Endodermal cell (in vitro differentiated cells): ENCODE measurements around the gene TOP3B. TPM values are rescaled to one million over a fixed set of nuclear protein-coding genes. Genes with fewer than 3 reads are reported as not detected.

Experiments
- DNase-seq: peaks from one replicate; pipeline ENCODE4 v3.0.0-alpha.2; 2017
- H3K27ac ChIP-seq: 2 replicates; pipeline ENCODE4 v1.5.1; 2013; ENCODE audit warnings: mild to moderate bottlenecking, low read depth, low read length, moderate library complexity
- H3K27me3 ChIP-seq: 2 replicates; pipeline ENCODE4 v1.6.1; 2013; ENCODE audit warnings: mild to moderate bottlenecking, low read length, moderate library complexity; ENCODE audit not compliant: insufficient read depth, control insufficient read depth, poor library complexity, severe bottlenecking
- H3K36me3 ChIP-seq: 2 replicates; pipeline ENCODE4 v1.7.0; 2013; ENCODE audit warnings: mild to moderate bottlenecking, low read length, moderate library complexity; ENCODE audit not compliant: control insufficient read depth, insufficient read depth
- H3K4me1 ChIP-seq: one replicate; pipeline ENCODE4 v1.7.0; 2013; ENCODE audit warnings: low read length; ENCODE audit not compliant: control insufficient read depth, insufficient read depth
- H3K4me3 ChIP-seq: 2 replicates; pipeline ENCODE4 v1.5.1; 2013; ENCODE audit warnings: mild to moderate bottlenecking, low read length, moderate library complexity
- H3K9ac ChIP-seq: 2 replicates; pipeline ENCODE4 v1.6.1; 2013; ENCODE audit warnings: mild to moderate bottlenecking, low read length, moderate library complexity; ENCODE audit not compliant: poor library complexity, severe bottlenecking; ENCODE audit errors: extremely low read depth
- H3K9me3 ChIP-seq: 2 replicates; pipeline ENCODE4 v1.6.1; 2013; ENCODE audit warnings: mild to moderate bottlenecking, low read length, moderate library complexity; ENCODE audit not compliant: control insufficient read depth
- H3K27ac Mint-ChIP-seq: 2 replicates; pipeline ENCODE4 v1.8.0; 2020; ENCODE audit warnings: mixed read lengths
- H3K27me3 Mint-ChIP-seq: 2 replicates; pipeline ENCODE4 v1.8.0; 2021; ENCODE audit warnings: mild to moderate bottlenecking, mixed read lengths; ENCODE audit not compliant: insufficient read depth
- H3K36me3 Mint-ChIP-seq: 2 replicates; pipeline ENCODE4 v1.8.0; 2020; ENCODE audit warnings: low read depth, mixed read lengths
- H3K4me1 Mint-ChIP-seq: 2 replicates; pipeline ENCODE4 v1.8.0; 2020; ENCODE audit warnings: mixed read lengths
- H3K4me3 Mint-ChIP-seq: 2 replicates; pipeline ENCODE4 v1.8.0; 2020; ENCODE audit warnings: mild to moderate bottlenecking, moderate library complexity, mixed read lengths
- H3K9me3 Mint-ChIP-seq: 2 replicates; pipeline ENCODE4 v1.8.0; 2020; ENCODE audit warnings: mild to moderate bottlenecking, mixed read lengths
- WGBS, 2 experiments: methylation state at CpG; one replicate each; pipeline versions ENCODE4 v1.1.5 to v1.1.7; 2013; ENCODE audit warnings: missing lambda C conversion rate in 2 of 2, mixed read lengths in 1 of 2; ENCODE audit not compliant: insufficient coverage in 1 of 2, insufficient read length in 1 of 2; 5-methylcytosine and 5-hydroxymethylcytosine counted together
- long read RNA-seq, 4 experiments: library from polyadenylated mRNA in 2 of 4; library from RNA in 1 of 4; library from capped mRNA in 1 of 4; stranded (forward) in 3 of 4; unstranded in 1 of 4; transcript quantifications; one replicate each; pipeline ENCODE4 v2.0.0, GENCODE V29; 2020 to 2021; ENCODE audit warnings: inconsistent platforms in 1 of 4
- polyA plus RNA-seq, 2 experiments: library from polyadenylated mRNA; stranded (reverse); fragments of 50-300 nt; gene quantifications; one replicate each; pipeline ENCODE4 v1.2.3, GENCODE V29; 2013
- total RNA-seq, 2 donors: library from RNA; stranded (reverse); fragmentation: NEBNext Ultra II Directional in 1 of 2; extraction: Animal tissue kit (Norgen Biotek cat#: 25700) in 1 of 2; gene quantifications; 2 replicates in 1 of 2; 3 replicates in 1 of 2; pipeline ENCODE4 v1.2.1, GENCODE V29; 2021
- TF ChIP-seq, protein P1 (sequence below): fragments of 200-600 bp; sonication (generic); conservative IDR thresholded peaks from 2 replicates; pipeline ENCODE4 v1.5.0; 2021; ENCODE audit warnings: antibody characterized with exemption, mild to moderate bottlenecking

TOP3B gene
- 10 to 100 TPM; 68.8 to 71.9 TPM for total RNA-seq
- 61.4 TPM for polyA plus RNA-seq (2013, experiment 1 of 2)
- 49.3 TPM for polyA plus RNA-seq (2013, experiment 2 of 2)
- long read RNA-seq, experiment 1, partial matches to known transcripts, result 2 of 4 reads
- long read RNA-seq, experiment 1, other reads (novel, unspliced or antisense), result 1 of 4 reads
- long read RNA-seq, experiment 2, full-length matches to known transcripts, result 10 of 52 reads
- long read RNA-seq, experiment 2, partial matches to known transcripts, result 7 of 52 reads
- long read RNA-seq, experiment 2, other reads (novel, unspliced or antisense), result 35 of 52 reads
- long read RNA-seq, experiment 3, full-length matches to known transcripts, result 60 of 235 reads
- long read RNA-seq, experiment 3, partial matches to known transcripts, result 50 of 235 reads
- long read RNA-seq, experiment 3, other reads (novel, unspliced or antisense), result 125 of 235 reads
- long read RNA-seq, experiment 4, result 0 reads

GRCh38 chr22:21982338-21982965 is at the start of gene TOP3B:
TSS of gene TOP3B (minus strand) at chr22:21982787. CDS start at chr22:21975709, 7,078 bp downstream.
- Histone ChIP-seq H3K36me3 (peaks cover 15% of the 10 kb centered on the region), H3K27me3 (no peaks in the 10 kb centered on the region), H3K27ac (peak within 1 kb of the TSS; percentile 19), H3K4me1 (no peaks in the 10 kb centered on the region), H3K9ac (peak within 1 kb of the TSS; percentile 85), H3K4me3 (peak within 1 kb of the TSS; percentile 95), H3K9me3 (no peaks in the 10 kb centered on the region)
- Mint-ChIP-seq H3K27ac (peak within 1 kb of the TSS; percentile 81), H3K36me3 (peaks cover 12% of the 10 kb centered on the region), H3K27me3 (peaks cover 15% of the 10 kb centered on the region), H3K4me3 (peak within 1 kb of the TSS; percentile 90), H3K9me3 (no peaks in the 10 kb centered on the region), H3K4me1 (peaks cover 6% of the 10 kb centered on the region)
- peak; percentile 89 for DNase-seq
- WGBS, 2 experiments, result 0 to 1% methylated on average over 30 to 54 of the region's 54 CpGs
- TF ChIP-seq, protein P1, sequence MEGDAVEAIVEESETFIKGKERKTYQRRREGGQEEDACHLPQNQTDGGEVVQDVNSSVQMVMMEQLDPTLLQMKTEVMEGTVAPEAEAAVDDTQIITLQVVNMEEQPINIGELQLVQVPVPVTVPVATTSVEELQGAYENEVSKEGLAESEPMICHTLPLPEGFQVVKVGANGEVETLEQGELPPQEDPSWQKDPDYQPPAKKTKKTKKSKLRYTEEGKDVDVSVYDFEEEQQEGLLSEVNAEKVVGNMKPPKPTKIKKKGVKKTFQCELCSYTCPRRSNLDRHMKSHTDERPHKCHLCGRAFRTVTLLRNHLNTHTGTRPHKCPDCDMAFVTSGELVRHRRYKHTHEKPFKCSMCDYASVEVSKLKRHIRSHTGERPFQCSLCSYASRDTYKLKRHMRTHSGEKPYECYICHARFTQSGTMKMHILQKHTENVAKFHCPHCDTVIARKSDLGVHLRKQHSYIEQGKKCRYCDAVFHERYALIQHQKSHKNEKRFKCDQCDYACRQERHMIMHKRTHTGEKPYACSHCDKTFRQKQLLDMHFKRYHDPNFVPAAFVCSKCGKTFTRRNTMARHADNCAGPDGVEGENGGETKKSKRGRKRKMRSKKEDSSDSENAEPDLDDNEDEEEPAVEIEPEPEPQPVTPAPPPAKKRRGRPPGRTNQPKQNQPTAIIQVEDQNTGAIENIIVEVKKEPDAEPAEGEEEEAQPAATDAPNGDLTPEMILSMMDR, result no peak

DNA sequence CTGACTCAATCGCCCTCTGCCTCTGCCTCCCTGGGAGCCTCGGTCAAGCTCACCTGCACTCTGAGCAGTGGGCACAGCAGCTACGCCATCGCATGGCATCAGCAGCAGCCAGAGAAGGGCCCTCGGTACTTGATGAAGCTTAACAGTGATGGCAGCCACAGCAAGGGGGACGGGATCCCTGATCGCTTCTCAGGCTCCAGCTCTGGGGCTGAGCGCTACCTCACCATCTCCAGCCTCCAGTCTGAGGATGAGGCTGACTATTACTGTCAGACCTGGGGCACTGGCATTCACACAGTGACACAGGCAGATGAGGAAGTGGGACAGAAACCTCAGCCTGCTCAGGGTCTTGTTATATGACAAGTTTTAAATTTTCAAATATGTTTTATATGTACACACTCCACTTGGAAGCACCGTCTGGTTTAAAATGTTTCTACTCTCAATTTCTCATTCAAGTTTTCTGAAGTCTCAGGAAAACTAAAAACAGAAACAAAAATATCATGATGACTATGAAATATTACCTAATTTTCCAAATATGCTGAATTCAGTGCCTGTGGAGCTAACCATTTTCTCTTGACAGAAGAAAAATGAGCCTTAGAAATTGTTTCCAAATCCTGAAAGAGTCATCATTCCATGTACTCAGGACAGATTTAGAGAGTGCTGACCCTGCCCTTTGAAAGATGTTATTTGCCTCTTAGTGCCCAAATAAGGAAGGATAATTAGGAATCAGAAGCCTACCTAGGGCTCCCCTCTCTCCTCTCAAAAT is 48.8 kb upstream of the TOP3B start:
- Mint-ChIP-seq H3K4me1 (no peaks in the 10 kb centered on the region), H3K27ac (no peak overlapping the region), H3K36me3 (no peaks in the 10 kb centered on the region), H3K9me3 (no peaks in the 10 kb centered on the region), H3K4me3 (no peak overlapping the region), H3K27me3 (peaks cover 62% of the 10 kb centered on the region)
- Histone ChIP-seq H3K4me1 (no peaks in the 10 kb centered on the region), H3K27ac (no peak overlapping the region), H3K4me3 (no peak overlapping the region), H3K9me3 (no peaks in the 10 kb centered on the region), H3K36me3 (no peaks in the 10 kb centered on the region), H3K27me3 (peaks cover 37% of the 10 kb centered on the region), H3K9ac (no peak overlapping the region)
- DNase-seq, result no peak
- TF ChIP-seq, protein P1, result no peak
- 80 to 91% methylated on average over 2 to 9 of the region's 9 CpGs for WGBS, 2 experiments

DNA sequence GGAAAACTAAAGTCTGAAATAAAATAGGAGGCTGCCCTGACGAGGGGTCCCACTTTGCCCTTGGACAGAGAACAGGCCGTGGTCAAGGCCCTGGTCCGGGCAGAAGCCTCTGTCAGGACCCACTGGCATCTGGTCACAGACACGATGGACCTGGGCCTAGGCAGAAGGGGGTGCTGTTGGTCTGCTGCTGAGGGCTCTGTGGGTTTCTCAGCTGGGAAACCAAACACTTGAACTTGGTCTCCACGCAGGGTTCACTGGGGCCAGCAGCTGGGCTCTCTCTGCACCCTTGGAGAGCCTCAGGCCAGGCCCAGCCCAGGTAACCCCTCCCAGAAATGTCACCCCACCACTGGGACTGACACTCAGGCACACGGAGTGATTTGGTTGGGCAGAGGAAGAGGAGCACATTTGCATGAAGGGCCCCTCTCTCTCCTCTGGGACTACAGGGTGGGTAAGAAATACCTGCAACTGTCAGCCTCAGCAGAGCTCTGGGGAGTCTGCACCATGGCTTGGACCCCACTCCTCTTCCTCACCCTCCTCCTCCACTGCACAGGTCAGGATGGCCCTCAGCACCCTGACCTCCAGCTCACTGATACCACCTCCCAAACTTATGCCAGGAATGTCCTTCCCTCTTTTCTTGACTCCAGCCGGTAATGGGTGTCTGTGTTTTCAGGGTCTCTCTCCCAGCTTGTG is 48.1 kb upstream of the TOP3B start:
- Histone ChIP-seq H3K36me3 (no peaks in the 10 kb centered on the region), H3K4me1 (no peaks in the 10 kb centered on the region), H3K27ac (no peak overlapping the region), H3K27me3 (peaks cover 37% of the 10 kb centered on the region), H3K9ac (no peak overlapping the region), H3K4me3 (no peak overlapping the region), H3K9me3 (no peaks in the 10 kb centered on the region)
- peak; percentile 86 for DNase-seq
- H3K9me3 Mint-ChIP-seq, result no peaks in the 10 kb centered on the region
- 57 to 76% methylated on average over 7 of the region's 7 CpGs for WGBS, 2 experiments
- no peaks in the 10 kb centered on the region for H3K4me1 Mint-ChIP-seq
- TF ChIP-seq, protein P1, result peak; percentile 76
- H3K27me3 Mint-ChIP-seq, result peaks cover 57% of the 10 kb centered on the region
- H3K4me3 Mint-ChIP-seq, result no peak overlapping the region
- no peak overlapping the region for H3K27ac Mint-ChIP-seq
- no peaks in the 10 kb centered on the region for H3K36me3 Mint-ChIP-seq
